HG02970 (cell line): ENCODE results near the gene PAX3.

Experiments used
- ATAC-seq: cut with Tn5 transposase; IDR thresholded peaks from one replicate; pipeline ENCODE4 v1.9.1; 2021; ENCODE audit warnings: mild to moderate bottlenecking, moderate library complexity, moderate number of reproducible peaks; ENCODE audit not compliant: unreplicated experiment, low FRiP score

Gene PAX3

GRCh38 chr2:222281506-222281905, 17.3 kb downstream of the PAX3 start:
- no peak for ATAC-seq

DNA sequence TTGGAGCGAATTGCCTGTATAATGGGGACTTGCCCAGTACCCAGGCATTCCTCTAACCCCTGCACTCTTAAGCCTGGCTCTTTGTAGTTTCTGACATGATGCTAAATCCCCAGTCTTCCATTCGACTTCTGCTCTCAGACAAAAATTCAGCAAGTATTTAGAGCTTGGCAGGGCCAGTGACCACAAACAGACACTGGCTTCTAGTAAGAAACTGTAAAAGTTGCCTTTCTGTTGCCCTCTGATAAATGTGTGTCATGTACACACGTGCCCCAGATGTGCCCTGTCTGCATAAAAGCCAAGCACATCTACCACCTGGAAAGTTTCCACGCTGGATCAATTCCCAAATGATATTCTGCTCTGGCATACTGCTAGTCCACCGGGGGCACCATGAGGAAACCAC, 18.0 kb downstream of the PAX3 start:
- no peak for ATAC-seq

DNA sequence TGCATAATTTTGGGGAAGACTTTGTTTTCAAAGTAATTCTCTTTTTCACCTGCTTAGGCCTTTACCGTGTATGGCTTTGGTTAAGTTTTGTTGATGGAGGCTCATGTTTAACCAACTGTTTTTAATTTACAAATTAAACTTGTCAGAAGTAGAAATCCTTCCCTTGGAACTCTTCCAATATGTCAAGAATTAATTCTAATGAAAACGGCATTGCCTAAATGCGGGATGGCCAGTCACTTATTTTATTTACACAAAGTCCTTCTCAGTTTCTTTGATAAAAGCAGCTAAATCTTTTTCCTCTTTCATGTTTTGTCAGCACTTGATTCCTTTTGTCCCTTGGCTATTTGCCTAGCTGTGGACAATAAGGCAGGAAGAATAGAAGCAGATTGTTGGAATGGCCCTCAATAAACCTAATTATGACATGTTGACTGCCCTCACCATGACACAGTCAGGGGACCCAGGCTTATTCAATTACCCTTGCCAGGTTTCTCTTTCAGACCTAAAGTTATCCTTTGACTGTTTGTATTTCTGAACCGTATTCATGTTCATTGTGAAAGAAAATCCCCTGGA, 26.3 kb downstream of the PAX3 start:
- ATAC-seq = no peak

GRCh38 chr2:222271854-222272253, 26.9 kb downstream of the PAX3 start:
- no peak for ATAC-seq

- no peak for ATAC-seq
Observed at GRCh38 chr2:222270396-222270795, 28.4 kb downstream of the PAX3 start.

DNA sequence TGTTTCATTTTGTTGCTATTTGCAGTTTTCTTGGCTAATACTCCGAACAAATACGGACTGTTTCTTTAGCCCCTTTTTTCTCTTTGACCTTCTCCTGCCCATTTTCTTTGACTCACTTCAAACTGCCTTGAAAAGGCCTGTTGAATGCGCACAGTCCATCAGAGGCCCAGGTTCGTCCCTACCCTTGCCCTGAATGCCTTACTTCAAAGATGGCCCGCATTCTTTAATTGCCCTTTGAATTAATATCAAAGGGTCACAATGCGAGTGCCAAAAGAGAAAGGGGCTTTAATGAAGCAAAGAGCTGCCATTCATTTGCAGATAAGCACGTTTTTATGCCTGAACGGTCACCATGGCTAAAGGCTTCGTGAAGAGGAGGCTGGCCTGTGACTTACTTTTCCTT, 29.7 kb downstream of the PAX3 start:
- no peak for ATAC-seq

DNA sequence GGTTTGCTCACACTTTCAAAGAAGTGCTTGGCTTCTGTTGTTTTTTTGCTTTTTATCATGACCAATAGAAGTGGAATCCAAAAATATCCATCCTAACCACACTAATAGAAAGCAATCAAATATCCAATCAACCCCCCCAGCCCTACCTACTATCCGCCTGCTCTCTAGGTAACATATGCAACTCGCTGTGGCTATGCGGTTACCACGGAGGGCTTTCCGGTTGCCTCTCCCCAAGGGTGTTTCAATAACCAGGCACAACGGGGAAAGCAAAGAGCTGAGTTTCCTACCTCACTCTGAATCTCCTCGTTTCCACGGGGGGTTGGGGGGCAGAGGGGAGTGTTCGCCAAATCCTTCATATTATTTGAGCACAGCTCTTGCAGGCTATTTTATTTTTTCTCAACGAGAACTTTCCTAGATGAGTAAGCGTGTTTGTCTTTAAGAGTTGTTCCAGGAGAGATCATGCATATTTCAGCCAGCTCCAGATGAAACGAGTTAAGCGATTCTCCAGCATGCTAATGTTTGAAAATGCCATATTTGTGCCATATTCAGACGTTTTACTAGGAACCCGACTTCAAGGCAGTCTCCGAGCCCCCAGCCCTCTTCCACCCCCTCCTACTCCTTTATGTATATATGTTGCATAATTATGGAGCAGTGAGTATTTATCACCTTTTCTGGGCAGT, 30.3 kb downstream of the PAX3 start:
- no peak for ATAC-seq

GRCh38 chr2:222264791-222265320, 33.9 kb downstream of the PAX3 start:
- ATAC-seq = no peak

GRCh38 chr2:222261504-222261903, 37.3 kb downstream of the PAX3 start:
- ATAC-seq = no peak

GRCh38 chr2:222257645-222258044, 41.2 kb downstream of the PAX3 start:
- ATAC-seq = no peak

DNA sequence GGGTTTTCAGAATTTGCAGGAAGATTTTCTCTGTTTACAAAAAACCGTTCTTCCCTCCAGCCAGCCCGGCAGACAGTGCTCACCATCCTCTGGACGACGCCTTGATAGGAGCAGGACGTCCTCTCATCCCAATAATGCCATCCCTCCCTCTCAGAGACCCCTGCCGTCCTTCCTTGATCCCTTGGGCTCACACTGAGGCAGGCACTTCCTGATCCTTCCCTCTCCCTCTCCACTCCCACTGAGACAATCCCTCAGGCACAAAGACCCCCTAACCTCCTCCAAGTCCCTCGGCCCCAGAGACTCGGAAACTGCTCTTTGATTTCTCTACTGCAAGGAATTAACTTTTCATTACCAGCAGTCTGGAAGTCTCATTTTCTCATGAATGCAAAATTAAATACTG, 42.5 kb downstream of the PAX3 start:
- no peak for ATAC-seq

DNA sequence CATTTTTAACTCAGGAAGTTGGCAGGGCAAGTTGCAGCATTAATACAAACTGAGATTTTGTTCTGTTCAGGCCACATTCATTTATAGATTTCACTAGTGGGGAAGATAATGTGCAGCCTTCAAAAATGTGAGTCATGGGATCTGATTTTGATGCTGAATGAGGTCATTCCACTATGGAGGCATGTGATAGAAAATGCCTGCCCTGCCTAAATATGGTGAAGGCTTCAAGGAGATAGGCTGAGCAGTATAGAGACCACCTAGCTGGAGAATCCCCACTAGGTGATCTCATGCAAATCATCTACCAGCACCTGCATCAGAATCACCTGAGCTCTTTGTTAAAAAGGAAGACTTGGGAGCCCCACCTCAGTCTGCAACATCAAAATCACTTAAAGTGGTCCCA, 43.7 kb downstream of the PAX3 start:
- ATAC-seq = no peak

DNA sequence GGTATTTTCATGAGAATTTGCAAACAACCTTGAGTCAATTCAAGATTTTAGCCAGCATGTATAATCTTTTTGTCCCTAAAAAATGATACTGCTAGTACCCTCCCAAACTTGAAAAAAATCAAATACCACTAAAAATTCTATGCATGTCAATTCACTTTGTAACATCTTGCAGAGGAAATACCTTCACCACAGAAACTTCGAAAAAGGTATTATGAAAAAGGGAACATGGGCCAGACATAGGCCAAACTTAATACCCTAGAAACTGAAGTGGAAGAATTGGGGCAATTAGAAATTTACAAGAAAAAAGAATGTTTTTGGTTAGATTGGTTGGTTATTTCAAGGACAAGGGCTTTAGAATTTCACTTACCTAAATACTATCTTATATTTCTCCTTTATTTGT, 48.5 kb downstream of the PAX3 start:
- ATAC-seq = no peak

- no peak for ATAC-seq
Observed at GRCh38 chr2:222249444-222249843, 49.4 kb downstream of the PAX3 start.

DNA sequence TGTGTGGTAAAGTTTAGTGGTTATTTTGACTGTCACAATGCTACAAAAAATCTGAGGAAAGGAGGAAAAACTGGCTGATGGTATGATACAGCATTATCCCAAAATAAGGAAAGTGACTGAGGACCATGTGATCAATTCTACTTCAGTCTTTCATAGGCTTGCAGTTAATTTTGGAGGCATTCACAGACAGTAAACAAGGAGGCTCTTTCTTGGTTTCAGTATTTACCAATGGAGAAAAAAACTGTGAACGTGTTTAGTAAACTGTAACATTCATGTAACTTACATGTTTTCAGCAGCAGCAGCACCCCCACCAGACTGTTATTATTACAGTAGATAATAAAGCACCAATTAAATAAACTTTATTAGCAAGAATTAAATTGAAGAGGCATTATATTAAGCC, 50.0 kb downstream of the PAX3 start:
- no peak for ATAC-seq

DNA sequence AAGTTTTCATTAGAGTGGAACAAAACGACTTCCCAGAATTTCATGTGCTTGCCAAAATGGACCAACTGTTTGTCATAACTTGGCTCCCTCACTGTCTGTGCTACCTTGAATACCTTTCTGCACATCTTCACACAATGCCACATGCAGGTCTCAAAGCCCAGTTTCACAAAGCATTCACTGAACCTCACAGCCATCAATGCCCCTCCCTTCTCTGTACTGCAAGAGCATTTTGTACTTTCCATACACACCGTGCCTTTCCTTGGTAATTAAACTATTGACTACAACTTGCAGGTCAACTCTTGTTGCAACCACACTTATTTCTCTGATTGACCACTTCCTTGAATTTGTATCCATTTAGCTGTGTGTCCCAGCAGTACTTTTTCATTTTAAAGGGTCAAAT, 50.5 kb downstream of the PAX3 start:
- no peak for ATAC-seq

DNA sequence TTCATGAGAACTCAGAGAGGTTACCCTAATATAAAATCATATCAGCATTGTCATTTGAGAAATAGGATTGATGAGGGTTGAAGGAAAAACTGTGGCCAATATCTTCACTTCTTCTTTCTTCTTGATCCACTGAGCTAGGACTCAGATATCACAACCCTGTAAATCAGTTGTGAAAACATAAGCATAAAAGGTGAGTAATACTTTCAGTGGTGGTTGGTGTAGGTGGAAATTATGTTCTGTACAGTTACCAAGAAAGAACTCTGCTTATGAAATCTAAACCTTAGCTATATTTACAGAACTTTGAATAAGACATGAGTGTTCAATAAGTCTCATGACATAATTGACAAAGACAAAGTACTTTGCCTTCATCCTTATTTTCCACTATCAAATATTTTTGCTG, 56.3 kb downstream of the PAX3 start:
- no peak for ATAC-seq

- ATAC-seq = no peak
Observed at GRCh38 chr2:222241128-222241870, 57.5 kb downstream of the PAX3 start.

DNA sequence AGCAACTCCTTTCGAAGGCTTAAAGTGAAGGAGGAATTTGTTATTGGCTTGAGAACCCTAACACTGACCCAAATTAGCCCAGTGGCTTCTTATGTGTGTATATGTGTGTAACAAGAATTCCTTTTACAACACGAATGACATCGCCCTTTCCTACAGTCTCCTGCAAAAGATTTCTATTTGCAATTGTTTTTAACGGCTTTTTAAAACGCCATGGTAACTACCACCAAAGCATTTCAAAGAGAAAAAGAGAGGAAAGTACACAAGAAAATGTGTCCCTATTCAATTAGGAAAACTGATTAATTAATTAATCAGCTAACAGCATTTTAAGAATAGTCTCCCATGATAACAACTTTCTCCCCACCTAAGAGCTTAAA, 58.1 kb downstream of the PAX3 start:
- no peak for ATAC-seq

- ATAC-seq = no peak
Observed at GRCh38 chr2:222239945-222240675, 58.7 kb downstream of the PAX3 start.

DNA sequence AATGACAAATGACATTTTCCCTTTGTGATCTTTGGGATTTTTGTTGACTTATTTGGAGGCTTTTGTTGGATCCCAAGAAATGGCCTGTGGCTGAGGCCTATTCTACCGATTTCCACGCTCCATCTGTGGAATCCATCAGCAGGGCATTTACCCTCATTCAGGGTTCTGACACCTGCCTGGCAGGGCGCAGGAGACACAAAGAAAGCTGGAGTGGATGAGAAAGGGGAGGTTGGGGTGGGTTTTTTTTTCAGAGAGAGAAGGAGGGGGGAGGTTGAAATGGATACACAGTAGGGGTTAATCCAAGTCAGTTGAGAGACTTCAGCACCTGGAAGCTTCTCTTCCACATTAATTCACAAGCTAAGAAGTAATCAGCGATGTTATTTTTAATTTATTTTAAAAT, 59.7 kb downstream of the PAX3 start:
- ATAC-seq = no peak
